Measurements from ENCODE around the gene CCDC174.

- TF ChIP-seq CTCF (IDR thresholded peaks at IDR 0.05) (no peak), EZH2 (IDR thresholded peaks at IDR 0.05; ENCODE audit: borderline replicate concordance, insufficient read depth, low read depth, low read length, poor library complexity, severe bottlenecking) (no peak)
Measured at GRCh38 chr3:14633417-14633816, 18.1 kb upstream of the CCDC174 start.

Measured in B cell (primary cell).